Forelimb muscle (tissue), 1 donor: ENCODE results near the gene RRBP1. TPM values are rescaled to one million over a fixed set of nuclear protein-coding genes. Genes with fewer than 3 reads are reported as not detected.

Experiments used
- DNase-seq: peaks from one replicate; pipeline ENCODE4 v3.0.0-alpha.2; 2013; ENCODE audit warnings: low read depth
- polyA plus RNA-seq: library from polyadenylated mRNA; unstranded; fragments of 120-200 nt; gene quantifications from one replicate; pipeline ENCODE4 v1.2.1, GENCODE V29; 2013; ENCODE audit not compliant: insufficient read length

The RRBP1 gene
- polyA plus RNA-seq, 1 donor = 91.5 TPM

- DNase-seq = no peak
These were observed 44.6 kb downstream of the RRBP1 start for GRCh38 chr20:17637413-17637780.

DNA sequence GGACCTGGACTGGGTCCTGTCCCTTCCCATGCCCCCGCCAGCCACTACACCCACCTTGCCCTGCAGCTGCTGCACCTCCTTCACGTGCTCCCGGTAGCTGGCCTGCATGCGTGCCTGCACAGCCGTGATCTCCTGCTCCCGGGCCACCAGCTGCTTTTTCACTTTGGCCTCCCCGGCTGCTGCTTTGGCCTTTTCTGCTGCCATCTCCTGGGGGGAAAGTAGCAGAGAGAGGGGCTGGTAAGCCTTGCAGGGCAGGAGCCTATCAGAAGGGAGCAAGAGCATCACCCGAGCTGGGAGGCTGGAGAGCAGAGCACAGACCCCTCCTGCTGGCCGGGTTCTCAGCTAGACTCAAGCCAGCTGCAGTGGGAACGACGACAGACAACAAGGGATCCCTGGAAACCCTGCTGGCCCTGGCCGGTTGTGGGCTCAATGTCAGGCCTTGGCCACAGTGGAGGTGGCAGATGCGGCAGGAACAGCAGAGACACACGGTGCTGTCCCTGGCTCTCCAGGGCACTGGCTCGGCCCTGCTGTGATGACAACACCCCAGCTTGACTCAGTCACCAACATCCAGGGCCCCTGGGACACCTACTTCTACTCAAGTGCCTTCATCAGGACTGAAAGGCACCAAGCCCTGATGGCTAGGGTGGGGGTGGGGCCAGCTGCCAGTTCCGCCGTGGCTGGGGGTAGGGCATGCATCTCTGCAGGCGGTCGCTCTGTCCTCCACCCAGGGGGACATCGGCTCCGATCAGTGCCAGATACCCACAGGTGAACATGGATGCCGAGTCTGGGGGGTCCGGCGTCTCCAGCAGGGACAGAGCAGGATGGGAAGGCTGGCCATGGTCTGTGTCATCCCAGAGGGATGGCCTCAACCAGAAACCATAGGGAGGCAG, 45.3 kb downstream of the RRBP1 start:
- DNase-seq = peak; percentile 58

- no peak for DNase-seq
These were observed 46.5 kb downstream of the RRBP1 start for GRCh38 chr20:17635332-17636244.

- no peak for DNase-seq
These were observed 47.2 kb downstream of the RRBP1 start for GRCh38 chr20:17634661-17635331.

DNA sequence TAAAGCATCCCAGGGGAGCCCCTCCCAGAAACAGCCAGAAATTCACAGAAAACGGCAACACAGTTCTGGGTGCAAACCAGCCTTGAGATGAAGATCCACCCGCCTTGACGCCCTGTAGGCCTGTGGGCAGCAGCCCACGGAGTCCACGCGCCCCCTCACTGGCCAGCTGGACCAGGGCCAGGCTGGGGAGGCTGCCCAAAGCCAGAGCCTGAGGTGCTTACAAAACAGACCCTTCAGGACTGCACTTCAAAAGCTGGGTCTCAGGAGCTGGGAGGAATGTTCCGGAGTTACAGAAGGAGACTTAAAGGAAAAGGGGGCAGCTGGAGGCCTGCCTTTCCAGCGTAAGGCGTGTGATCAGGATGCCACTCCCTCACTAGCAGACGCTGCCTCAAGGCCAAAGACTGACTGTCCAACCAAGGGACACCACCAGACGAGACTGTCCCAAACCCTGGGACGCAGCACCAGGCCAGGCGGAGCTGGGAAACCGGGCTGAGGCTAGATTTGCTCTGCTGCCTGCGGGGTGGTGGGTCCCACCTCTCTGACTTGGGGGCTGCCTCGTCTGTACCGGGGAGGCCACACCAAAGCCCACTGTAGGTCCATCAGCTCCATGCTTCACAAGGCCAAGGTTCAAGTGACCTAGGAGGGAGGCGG, 48.1 kb downstream of the RRBP1 start:
- DNase-seq = no peak

DNA sequence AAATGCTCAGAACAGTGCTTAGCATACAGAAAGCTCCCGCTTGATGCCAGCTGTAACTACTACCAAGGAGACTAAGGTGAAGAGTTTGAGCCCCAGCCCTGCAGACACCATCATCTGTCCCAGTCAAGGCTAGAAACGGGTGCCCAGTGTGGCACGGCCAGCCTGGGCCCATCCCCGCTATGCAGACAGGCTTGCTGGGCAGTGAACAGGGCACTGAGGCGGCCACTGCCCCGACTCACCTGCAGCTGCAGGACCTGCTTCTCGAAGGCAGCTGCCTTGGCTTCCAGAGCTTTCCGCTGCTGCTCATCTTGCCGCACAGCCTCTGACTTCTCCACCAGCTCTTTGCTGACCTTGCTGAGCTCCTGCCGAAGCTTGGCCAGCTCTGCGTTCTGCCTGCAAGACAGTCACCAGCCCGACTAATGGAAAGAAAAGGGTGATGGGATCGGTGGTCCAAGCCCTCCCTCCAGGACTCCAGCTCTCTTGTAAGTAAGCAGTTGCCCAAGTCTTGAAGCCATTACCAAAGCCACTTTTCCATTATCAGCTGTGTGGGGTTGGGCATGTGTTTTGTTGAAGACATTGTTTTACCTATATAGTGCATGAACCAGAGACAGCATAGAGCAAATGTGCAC, 48.7 kb downstream of the RRBP1 start:
- DNase-seq = no peak

DNA sequence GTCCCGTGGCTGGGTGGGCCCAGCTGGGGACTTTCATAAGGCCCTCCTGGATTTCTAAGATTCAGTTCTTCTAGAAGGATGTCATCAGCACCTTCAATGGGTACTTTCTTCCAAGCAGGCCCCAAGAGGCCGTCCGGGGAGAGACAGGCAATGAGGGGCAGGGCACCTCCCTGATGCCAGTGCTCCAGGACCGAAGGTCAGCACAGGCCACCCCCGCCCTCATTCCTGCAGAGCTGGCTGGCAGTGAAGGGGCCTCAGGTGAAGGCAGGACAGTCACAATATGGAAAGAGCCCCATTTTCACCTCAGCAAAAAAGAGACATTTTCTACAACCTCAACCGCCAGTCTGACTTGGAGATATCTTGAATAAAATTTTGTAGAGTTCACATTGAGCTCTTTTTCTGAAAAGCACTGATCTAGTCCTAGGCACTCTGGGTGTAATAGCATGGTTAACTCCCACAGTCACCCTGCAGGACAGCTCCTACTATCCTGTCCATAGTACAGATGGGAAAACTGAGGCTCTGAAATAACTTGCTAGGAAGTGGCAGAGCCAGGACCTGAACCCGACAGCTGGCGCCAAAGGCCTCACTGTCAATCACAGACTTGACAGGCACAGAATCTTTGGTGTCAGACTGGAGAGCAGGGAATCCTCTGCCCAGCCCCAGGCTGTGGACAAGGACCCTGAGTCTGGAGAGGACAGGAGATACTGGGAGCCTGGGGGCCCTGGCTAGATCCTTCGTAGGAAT, 50.3 kb downstream of the RRBP1 start:
- no peak for DNase-seq

DNA sequence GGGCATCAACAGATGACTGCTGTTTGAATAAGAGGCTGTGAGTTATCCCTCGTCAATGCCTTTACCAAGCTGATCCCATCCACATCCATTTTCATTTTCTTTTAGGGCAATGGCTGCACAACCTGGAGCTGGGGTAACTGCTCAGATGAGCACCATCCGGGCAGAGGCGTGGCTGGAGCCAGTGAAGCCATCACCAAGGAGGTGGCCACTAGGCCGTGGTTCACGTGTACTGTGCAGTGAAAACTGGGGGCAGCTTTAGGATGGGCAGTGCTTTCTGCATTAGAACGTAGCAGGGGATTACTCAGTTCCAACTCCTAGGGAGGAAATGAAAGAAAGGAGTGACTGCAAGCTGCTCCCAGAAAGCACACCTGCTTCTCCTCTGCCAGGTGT, 51.2 kb downstream of the RRBP1 start:
- DNase-seq = no peak

DNA sequence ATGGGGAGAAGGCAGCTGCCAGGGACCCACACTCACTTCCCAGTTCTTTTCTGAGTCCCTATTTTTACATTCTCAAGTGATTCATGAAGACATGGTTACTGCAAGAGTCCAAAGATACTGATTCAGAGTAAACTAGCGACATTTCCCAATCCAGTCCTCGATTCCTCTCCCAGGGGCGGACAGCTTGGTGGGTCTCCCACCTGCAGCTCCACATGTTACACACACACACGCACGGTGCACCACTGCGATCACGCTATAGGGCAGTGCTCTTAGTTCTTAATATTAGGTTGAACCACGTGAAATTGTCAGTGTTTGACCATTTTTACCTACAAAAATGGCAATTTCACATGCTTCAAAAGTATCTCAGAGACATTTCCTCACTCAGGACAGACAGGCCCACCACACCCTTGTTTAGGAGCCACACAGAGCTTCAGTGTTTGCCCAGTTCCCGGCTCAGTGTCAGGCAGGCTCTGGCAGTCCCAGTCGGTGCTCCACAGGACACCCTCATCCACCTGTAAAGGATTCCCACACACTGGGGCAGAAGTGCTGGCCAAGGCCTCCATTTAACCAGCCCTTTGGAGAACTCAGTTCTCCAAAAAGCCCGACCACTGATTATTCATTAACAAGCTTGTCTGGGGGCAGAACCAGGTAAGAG, 51.8 kb downstream of the RRBP1 start:
- DNase-seq = no peak

DNA sequence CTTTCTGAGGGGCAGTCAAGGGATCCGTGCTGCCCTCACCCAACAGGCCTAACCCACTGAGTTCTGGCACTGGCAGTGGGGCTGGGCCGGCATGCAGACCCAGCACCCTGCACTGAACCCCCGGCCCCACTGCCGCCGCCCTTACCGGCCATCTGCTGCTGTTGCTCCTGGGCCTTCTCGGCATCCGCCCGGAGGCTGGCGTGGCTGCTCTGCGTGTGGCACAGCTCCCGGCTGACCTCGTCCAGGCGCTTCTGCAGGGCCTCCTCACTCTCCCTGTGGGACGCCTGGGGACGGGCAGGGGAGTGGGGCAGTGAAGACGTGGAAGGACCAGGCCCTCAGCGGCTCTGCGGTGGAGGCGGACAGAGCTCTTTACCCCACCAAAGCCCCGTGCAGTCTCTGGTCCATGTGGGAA, 52.4 kb downstream of the RRBP1 start:
- DNase-seq = no peak

GRCh38 chr20:17629025-17629424, 53.0 kb downstream of the RRBP1 start:
- DNase-seq = no peak

DNA sequence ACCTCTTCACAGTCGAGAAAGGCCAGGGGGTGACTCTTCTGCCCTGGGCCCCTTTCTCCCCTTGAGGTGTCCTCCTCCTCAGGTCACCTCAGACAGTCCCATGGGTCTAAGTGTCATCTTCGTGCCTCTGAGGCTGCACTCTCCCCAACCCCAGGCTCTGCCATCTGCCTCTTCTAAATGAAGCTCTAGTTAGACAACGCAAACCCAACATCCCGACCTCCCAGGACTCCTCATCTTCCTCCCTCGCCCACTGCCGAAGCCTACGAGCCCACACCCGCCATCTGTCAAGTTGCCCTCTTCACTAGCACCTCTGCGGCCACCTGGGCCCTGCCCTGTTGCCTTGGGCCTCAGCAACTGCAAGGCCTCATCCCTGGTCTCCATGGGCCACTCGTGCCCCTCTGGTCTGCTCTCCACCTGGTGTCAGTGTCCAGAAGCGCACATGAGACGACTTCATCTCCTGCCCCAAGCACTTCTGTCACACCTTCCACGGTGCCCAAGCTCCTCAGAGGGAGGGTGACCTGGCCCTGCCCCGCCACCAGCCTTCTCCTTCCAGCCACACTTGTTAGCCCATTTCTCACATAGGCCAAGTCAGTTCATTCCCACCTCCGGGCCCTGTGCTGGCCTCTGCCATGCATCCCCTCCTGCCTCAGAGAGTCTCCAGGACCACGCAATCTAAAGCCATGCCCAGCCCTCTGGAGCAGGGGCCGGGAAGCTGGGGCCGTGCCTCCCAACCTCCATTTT, 53.8 kb downstream of the RRBP1 start:
- no peak for DNase-seq

- DNase-seq = no peak
These were observed 54.7 kb downstream of the RRBP1 start for GRCh38 chr20:17627101-17627955.

DNA sequence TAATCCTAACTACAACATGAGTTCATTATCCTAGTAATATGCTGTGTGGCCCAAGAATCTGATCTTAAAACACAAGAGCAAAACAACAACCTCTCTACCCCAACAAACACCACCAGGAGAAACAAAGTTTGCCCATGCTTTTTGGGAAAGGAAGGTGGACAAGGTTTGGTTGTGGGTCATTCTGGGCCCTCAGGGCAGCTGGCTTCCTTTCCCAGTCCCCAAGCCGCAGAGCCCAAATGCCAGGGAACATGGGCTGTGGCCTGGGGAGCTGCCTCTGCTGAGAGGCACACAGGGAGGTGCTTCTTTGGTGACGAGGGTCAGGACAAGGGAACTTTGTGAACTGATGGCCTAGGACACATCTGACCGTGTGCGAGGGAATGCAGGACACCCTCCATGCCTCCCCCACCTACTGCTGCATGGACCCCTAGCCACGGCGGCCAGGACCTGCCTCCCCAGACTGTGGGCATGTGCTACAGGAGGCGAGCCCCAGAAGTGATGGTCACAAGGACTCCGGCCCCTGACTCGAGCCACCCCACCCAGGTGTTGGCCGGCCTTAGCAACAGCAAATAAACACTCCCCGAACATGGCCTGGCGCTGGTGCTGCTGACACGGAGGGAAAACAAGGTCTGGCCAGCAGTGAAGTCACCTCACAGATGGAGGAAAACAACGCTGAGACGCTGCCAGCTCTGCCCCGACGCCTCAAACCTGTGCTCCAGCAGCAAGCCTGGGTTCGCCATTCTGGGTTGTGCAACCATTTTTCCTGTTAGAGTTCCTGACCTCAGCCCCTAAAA, 55.6 kb downstream of the RRBP1 start:
- DNase-seq = no peak

DNA sequence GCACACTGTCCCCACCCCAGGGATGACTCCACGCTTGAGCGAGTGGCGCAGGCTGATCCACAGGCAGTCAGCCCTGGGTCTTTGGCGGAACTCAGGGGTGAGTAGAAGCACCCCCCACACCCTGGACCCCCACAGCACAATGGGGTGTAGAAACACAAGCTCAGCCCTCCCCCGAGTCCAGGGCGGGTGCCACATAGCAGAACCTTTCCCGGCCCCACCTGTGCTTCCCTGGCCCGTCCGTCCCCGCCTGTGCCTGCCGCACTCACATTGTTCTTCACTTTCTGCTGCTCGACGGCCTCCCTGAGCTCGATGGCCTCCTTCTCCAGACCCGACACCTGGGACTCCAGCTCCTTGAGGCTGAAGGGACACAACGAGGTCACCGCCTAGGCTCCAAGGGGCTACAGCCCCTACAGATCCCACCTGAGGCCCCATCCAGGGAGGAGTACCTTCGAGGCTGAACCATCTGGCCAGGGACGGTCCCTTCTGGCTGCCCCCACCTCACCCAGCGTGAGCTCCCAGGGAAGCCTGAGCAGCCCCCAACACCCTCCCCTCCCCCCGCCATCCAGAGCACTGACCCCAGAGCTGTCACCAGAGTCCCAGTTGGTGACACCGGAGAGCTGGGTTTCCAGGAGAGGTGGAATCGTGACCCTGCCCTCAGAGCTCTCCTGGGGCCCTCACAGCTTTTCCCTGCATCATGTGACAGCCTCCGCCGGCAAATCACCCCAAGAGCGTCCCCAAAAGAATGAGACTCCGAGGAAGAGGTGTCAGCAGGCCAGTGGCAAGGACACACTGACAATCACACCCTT, 56.6 kb downstream of the RRBP1 start:
- no peak for DNase-seq

GRCh38 chr20:17624551-17625245, 57.3 kb downstream of the RRBP1 start:
- DNase-seq = no peak
